OCI-M2 (cell line): ENCODE measurements around the gene TTLL8.

Experiments used
- DNase-seq: peaks from one replicate; lab custom pipeline; 2025; ENCODE audit not compliant: unreplicated experiment; lab: John Stamatoyannopoulos, UW

TTLL8 gene

DNA sequence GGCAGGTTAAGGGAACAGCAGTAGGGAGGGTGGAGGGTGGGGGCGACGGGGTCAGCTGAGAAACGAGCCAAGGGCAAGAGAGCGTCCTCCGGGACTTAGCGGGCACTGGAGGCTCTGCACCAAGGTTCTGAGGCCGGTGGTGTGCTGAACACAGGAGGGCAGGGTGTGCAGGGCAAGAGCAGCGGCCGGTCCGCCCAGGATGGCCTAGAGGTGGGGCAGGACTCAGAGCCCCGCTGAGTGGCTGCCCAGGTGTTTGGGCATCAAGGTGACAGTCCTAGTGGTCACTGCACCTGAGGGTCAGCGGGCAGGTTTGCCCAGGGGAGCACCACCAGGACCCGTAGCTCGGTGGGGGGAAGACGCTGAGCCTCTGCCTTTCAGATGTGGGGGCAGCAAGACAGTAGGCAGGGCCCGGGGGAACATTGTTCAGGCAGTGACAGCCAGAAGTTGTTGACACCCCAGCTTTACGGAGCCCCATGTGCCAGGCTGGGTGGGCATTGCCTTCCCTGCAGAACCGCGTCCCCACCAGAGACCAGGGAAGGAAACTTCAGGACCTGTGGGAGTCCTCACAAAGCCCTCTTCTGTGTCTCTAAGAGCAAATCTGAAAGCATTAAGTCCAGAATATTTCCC is 4.5 kb upstream of the TTLL8 start:
- DNase-seq, result no peak

DNA sequence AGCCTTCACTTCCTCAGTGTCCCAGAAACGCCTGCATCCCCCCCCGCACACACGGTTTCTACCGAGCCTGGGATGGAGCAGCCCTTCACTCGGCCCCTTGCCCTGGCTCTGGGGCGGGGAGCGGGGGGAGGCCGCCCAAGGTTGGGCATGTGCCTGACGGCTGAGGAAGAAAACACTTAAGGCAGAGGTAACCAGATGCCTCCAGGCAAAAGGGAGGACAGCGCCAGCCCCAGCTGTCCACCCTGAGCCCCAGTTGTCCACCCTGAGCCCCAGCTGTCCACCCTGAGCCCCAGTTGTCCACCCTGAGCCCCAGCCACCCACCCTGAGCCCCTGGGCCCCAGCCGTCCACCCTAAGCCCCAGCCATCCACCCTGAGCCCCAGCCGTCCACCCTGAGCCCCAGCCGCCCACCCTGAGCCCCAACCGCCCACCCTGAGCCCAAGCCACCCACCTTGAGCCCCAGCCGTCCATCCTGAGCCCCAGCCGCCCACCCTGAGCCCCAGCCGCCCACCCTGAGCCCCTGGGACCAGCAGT is 3.8 kb upstream of the TTLL8 start:
- DNase-seq, result no peak

DNA sequence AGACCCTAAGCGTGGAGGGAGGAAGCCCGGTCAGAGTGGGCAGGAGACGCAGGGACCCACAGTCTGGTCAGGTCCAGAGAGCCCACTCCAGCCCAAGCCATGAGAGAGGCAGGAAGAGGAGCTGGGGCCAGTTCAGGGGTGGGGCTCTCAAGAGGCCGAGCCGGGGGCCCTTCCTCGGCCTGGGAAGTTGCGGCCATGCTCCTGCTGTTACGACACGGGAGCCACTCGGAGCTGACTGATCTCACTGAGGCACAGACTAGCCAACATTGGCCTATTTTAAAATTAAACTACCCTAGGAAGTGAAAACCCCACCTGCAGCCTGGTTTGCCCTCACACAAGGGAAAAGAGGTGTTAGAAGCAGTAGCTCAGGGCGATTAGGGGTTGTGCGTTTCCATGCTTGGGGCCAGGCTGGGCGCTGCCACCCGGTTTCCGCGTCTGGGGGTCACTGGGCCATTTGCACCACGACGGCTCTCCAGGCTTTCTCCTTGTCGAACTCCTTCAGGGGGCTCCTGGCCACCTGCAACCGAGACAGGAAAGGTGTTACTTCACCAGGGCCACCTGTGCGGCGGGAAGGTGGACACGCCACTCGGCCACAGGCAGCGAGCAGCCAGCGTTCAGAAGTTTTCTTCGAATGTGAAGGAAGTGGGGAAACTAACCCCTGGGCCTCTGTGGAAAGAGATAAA is 3.2 kb upstream of the TTLL8 start:
- no peak for DNase-seq

GRCh38 chr22:50060441-50061140 is 2.5 kb upstream of the TTLL8 start:
- DNase-seq, result no peak

GRCh38 chr22:50059881-50060262 is 1.8 kb upstream of the TTLL8 start:
- no peak for DNase-seq

- no peak for DNase-seq
These were observed 1.1 kb upstream of the TTLL8 start for GRCh38 chr22:50058906-50059880.

- no peak for DNase-seq
These were observed 629 bp downstream of the TTLL8 start for GRCh38 chr22:50057278-50058060.

- no peak for DNase-seq
These were observed 1.7 kb downstream of the TTLL8 start for GRCh38 chr22:50056214-50056972.

- no peak for DNase-seq
These were observed 4.2 kb downstream of the TTLL8 start for GRCh38 chr22:50053861-50054260.

GRCh38 chr22:50051930-50052329 is 6.2 kb downstream of the TTLL8 start:
- DNase-seq, result no peak

DNA sequence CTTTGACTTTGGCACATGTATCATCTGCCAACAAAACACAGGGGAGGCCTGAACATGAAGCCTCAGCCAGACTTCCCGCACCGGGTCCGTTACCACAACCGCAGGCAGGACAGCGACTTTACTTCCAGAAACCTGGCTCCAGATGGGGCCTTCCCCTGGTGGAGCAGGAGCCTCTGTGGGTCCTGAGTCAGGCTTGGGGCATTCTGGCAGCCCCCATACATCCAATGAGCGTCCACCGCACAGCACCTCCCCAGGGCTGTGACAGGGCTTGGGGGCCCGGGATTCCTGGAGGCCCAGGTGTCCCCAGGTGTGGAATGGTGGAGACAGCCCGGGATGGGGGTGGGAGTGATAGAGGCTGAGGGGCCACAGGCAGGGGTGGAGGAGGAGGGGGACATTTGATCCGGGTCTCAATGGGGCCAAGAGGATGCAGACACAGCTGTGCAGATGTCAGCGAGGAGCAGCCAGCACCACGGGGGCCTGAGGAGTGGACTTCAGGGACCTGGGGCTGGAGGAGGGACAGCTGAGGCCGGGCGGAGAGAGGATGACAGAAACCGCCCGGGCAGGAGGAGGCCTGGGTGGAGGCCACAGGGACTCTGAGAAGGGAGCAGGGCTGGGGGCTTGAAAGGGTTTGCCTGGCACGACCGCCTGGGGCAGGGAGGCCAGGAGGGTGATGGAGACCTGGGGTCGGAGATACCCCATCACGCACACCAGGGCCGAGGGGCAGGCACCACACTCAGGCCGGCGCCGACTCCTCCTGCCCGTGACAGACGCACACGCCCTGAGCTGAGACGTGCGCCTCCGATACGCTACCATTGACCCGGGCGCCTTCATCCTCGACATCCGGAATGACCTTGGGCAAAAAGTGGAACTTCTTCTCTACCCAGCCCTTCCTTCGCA is 8.6 kb downstream of the TTLL8 start:
- no peak for DNase-seq

DNA sequence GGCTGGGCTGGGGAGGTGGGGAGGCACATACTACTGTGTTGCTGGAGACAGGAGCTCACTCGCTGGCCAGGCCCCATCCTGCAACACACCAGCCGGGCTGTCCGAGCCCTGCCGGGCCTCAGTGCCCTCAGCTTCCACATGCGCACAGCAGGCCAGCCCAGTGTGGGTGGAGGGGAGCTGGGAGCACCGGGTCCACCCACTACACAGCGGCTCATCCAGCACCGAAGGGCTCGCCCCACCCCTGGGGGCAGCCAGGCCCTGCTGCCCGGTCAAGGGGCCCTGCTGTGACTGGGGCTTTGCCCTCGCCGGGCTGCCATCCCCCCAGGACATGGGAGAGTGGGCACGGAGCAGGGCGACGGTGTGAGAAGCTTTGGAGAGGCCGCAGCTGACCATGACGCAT is 9.3 kb downstream of the TTLL8 start:
- no peak for DNase-seq

DNA sequence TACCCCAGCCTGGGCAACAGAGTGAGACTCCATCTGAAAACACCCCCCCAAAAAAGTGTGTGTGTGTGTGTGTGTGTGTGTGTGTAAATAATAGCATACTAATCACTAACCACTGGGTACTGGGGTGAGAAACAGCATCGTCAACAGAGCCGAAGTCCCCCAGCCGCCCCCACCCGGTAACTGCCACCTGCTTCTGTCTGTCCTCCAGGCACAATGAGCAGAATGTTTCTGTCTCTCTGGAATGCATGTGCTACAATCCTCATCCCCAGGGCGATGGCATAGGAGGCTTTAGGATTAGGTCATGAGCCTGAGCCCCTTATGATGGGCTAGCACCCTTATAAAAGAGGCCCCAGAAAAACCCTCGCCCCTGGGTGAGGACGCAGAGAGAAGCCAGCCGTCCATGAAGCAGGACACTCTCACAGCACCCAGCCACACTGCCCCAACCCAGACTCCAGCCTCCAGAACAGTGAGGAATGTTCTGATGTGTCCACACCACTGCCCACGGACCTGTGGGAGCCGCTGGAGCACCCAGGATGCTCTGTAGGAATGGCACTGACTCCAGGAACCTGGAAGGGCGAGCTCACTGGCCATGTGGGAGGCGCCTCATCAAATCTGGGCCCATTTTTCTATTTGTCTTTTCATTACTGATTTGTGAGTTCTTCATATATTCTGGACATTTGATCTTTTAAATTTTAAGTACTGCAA is 9.9 kb downstream of the TTLL8 start:
- DNase-seq, result no peak

DNA sequence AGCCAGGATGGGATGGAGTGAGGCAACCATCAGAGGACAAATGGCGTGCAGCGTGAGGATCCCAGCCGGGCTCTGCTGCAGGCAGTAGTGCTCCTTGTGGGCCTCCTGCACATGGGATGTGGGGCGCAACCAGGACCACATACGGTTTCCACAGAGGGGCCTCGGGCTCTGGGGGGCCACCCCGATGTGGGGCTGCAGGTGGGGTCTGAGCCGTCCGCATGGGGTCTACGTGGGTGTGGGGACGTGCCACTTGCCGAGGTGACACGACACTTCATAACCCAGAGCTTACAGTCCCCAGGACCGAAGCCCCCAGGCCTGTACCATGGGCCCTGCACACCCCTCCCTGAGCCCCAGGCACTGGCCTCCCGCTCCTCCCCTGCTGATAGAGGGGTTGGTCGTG is 10.8 kb downstream of the TTLL8 start:
- DNase-seq, result no peak

DNA sequence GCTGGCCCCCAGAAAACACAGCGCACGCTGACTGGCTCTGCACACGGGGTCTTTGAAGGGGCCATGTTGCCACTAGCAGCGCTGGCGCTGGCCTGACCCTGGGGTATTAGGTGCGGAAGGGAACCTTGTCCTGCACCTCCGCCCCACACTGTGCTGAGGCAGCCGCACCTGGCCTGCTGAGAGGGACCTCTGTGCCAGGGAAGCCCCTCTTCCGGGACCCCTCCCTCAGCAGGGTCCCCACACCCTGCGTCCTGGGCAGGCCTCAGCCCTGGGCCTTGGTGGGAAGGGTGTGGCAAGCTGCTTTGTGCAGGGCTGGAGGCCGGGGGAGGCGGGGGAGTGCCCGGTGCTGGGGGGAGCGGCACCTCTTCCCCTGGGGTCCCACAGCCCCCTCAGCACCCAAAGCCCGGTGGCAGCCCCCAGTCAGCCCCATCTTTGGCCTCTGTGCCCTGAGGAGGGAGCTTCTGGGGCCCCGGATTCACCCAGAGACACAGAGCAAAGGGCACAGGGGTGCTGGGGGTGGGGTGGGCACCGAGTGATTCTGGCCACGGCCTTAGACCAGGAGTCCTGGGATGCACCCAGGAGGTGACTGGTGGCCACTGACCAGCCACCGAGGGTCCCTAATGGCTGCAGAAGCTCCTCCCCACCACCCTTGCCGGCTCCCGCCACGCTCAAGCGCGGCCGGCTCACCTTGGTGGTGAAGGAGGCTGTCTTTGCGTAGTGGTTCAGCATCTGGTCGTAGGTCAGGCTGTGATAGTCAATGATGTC is 11.4 kb downstream of the TTLL8 start:
- DNase-seq, result no peak

GRCh38 chr22:50046019-50046415 is 12.1 kb downstream of the TTLL8 start:
- DNase-seq, result no peak
